Measurements from ENCODE around the gene SARDH.
"Not testable (repeated sequence)": the region's sequence is repeated elsewhere in the genome, so short reads cannot be mapped to it uniquely, and the experiment has no call there.

The SARDH gene

GRCh38 chr9:133686642-133687575 is 51.2 kb downstream of the SARDH start:
- DNase-seq (ENCODE audit: low spot score) = no peak

GRCh38 chr9:133685653-133686609 is 52.2 kb downstream of the SARDH start:
- DNase-seq (ENCODE audit: low spot score) = no peak

GRCh38 chr9:133684936-133685361 is 53.2 kb downstream of the SARDH start:
- no peak for DNase-seq (ENCODE audit: low spot score)

GRCh38 chr9:133684121-133684935 is 53.8 kb downstream of the SARDH start:
- DNase-seq (ENCODE audit: low spot score) = no peak

GRCh38 chr9:133683586-133684120 is 54.5 kb downstream of the SARDH start:
- DNase-seq (ENCODE audit: low spot score) = peak; percentile 73

- DNase-seq (ENCODE audit: low spot score) = no peak
These were observed 55.1 kb downstream of the SARDH start for GRCh38 chr9:133682818-133683585.

- no peak for DNase-seq (ENCODE audit: low spot score)
These were observed 56.4 kb downstream of the SARDH start for GRCh38 chr9:133681658-133682306.

- DNase-seq (ENCODE audit: low spot score) = no peak
These were observed 57.0 kb downstream of the SARDH start for GRCh38 chr9:133680976-133681657.

- DNase-seq (ENCODE audit: low spot score) = no peak
These were observed 57.7 kb downstream of the SARDH start for GRCh38 chr9:133680250-133680975.

- DNase-seq (ENCODE audit: low spot score) = no peak
These were observed 58.6 kb downstream of the SARDH start for GRCh38 chr9:133679466-133680061.

GRCh38 chr9:133679056-133679455 is 59.1 kb downstream of the SARDH start:
- no peak for DNase-seq (ENCODE audit: low spot score)

GRCh38 chr9:133677126-133678010 is 60.8 kb downstream of the SARDH start:
- no peak for DNase-seq (ENCODE audit: low spot score)

GRCh38 chr9:133676450-133676849 is 61.7 kb downstream of the SARDH start:
- no peak for DNase-seq (ENCODE audit: low spot score)

- not testable (repeated sequence) for DNase-seq (ENCODE audit: low spot score)
These were observed 62.4 kb downstream of the SARDH start for GRCh38 chr9:133675796-133676195.

- DNase-seq (ENCODE audit: low spot score) = no peak
These were observed 64.1 kb downstream of the SARDH start for GRCh38 chr9:133674091-133674490.

- no peak for DNase-seq (ENCODE audit: low spot score)
These were observed 64.9 kb downstream of the SARDH start for GRCh38 chr9:133673258-133673655.

Data from SK-N-DZ (cell line).